SK-N-SH (cell line): ENCODE measurements around the gene VWA5B1. TPM values are rescaled to one million over a fixed set of nuclear protein-coding genes. Genes with fewer than 3 reads are reported as not detected.
A peak's percentile ranks its signal among the peaks of the same experiment; 100 is the strongest.

Experiments
- CTCF ChIA-PET: fragments of 300-600, 350-600 bp; formaldehyde crosslinking; extraction: SDS; loops from one replicate; lab custom pipeline; 2021; lab: Yijun Ruan, JAX
- POLR2A ChIA-PET: fragments of 350-600 bp; sonication (Branson Sonifier 250); formaldehyde crosslinking; extraction: SDS; loops from one replicate; lab custom pipeline; 2020; ENCODE audit warnings: antibody characterized with exemption, inconsistent platforms; lab: Yijun Ruan, JAX
- DNase-seq: peaks from one replicate; pipeline ENCODE4 v3.0.0; 2012
- H2AFZ ChIP-seq: fragments of 200-600 bp; sonication (generic); 2 replicates; pipeline ENCODE4 v1.8.1; 2016; ENCODE audit warnings: antibody characterized with exemption, mild to moderate bottlenecking, low read depth
- H3F3A ChIP-seq: fragments of 200-600 bp; sonication (generic); replicated peaks from 2 replicates; pipeline ENCODE3; 2016; ENCODE audit warnings: antibody characterized with exemption, mild to moderate bottlenecking; ENCODE audit not compliant: insufficient read depth
- H3K27ac ChIP-seq, 2 experiments: fragments of 200-500 bp in 1 of 2; fragments of 200-600 bp in 1 of 2; sonication (Bioruptor generic) in 1 of 2; sonication (generic), shearing (Covaris generic) in 1 of 2; 2 replicates each; pipeline versions ENCODE4 v1.5.1 to v1.6.1; 2014 to 2016; ENCODE audit warnings: low read depth in 2 of 2, inconsistent platforms in 1 of 2, low read length in 1 of 2, mild to moderate bottlenecking in 1 of 2, mixed read lengths in 1 of 2
- H3K27me3 ChIP-seq: fragments of 200-600 bp; sonication (generic), shearing (Covaris generic); 2 replicates; pipeline ENCODE4 v1.6.1; 2016; ENCODE audit warnings: mixed run types; ENCODE audit not compliant: insufficient read depth
- H3K36me3 ChIP-seq, 2 experiments: fragments of 200-500 bp in 1 of 2; fragments of 200-600 bp in 1 of 2; sonication (Bioruptor generic) in 1 of 2; sonication (generic) in 1 of 2; replicated peaks in 1 of 2; 2 replicates each; pipeline versions ENCODE3 to v1.5.1; 2014 to 2016; ENCODE audit warnings: low read length in 1 of 2, mild to moderate bottlenecking in 1 of 2; ENCODE audit not compliant: insufficient read depth in 2 of 2, control insufficient read depth in 1 of 2
- H3K4me1 ChIP-seq, 2 experiments: fragments of 200-500 bp in 1 of 2; fragments of 200-600 bp in 1 of 2; sonication (Bioruptor generic) in 1 of 2; sonication (generic), shearing (Covaris generic) in 1 of 2; 2 replicates each; pipeline versions ENCODE4 v1.5.1 to v1.6.1; 2014 to 2016; ENCODE audit warnings: low read depth in 1 of 2, low read length in 1 of 2, mixed run types in 1 of 2; ENCODE audit not compliant: insufficient read depth in 2 of 2, control insufficient read depth in 1 of 2
- H3K4me2 ChIP-seq: fragments of 200-600 bp; sonication (generic), shearing (Covaris generic); 2 replicates; pipeline ENCODE4 v1.6.1; 2017; ENCODE audit warnings: mixed run types
- H3K4me3 ChIP-seq, 2 experiments: fragments of 200-500 bp in 1 of 2; fragments of 200-600 bp in 1 of 2; sonication (Bioruptor generic) in 1 of 2; sonication (generic), shearing (Covaris generic) in 1 of 2; 2 replicates each; pipeline versions ENCODE4 v1.5.1 to v1.8.1; 2014 to 2016; ENCODE audit warnings: low read depth in 2 of 2, inconsistent platforms in 1 of 2, low read length in 1 of 2, mild to moderate bottlenecking in 1 of 2, mixed read lengths in 1 of 2, moderate library complexity in 1 of 2
- H3K79me2 ChIP-seq: fragments of 200-600 bp; sonication (generic); 2 replicates; pipeline ENCODE4 v1.8.1; 2017; ENCODE audit warnings: mild to moderate bottlenecking; ENCODE audit not compliant: insufficient read depth
- H3K9ac ChIP-seq: fragments of 200-600 bp; sonication (generic); 2 replicates; pipeline ENCODE4 v1.6.1; 2017; ENCODE audit warnings: mixed run types
- H3K9me2 ChIP-seq: fragments of 200-600 bp; sonication (generic); 2 replicates; pipeline ENCODE4 v1.6.1; 2017; ENCODE audit warnings: mixed run types
- H3K9me3 ChIP-seq: fragments of 200-600 bp; sonication (generic); 2 replicates; pipeline ENCODE4 v1.6.1; 2017; ENCODE audit warnings: mixed run types, mild to moderate bottlenecking, moderate library complexity
- H4K20me1 ChIP-seq: fragments of 200-600 bp; sonication (generic); 2 replicates; pipeline ENCODE4 v1.6.1; 2017; ENCODE audit warnings: mild to moderate bottlenecking, mixed run types; ENCODE audit not compliant: insufficient read depth
- CHD2 ChIP-seq: fragments of 150-350 bp; IDR thresholded peaks from 2 replicates; pipeline ENCODE4 v1.6.1; 2018; ENCODE audit warnings: low read length; ENCODE audit not compliant: partially characterized antibody
- ELF1 ChIP-seq: IDR thresholded peaks from 2 replicates; pipeline ENCODE4 v1.4.0; 2012
- EZH2phosphoT487 ChIP-seq: fragments of 200-600 bp; sonication (generic); IDR thresholded peaks from 2 replicates; pipeline ENCODE4 v1.6.1; 2017; ENCODE audit warnings: low read depth, mixed run types, mild to moderate bottlenecking, antibody characterized with exemption, moderate library complexity, borderline replicate concordance
- FOSL2 ChIP-seq: IDR thresholded peaks from 2 replicates; pipeline ENCODE4 v1.4.0; 2012; ENCODE audit warnings: low read depth, mild to moderate bottlenecking, moderate library complexity, borderline replicate concordance
- FOXM1 ChIP-seq: IDR thresholded peaks from 2 replicates; pipeline ENCODE4 v1.4.0; 2012; ENCODE audit warnings: low read depth, mild to moderate bottlenecking
- MEF2A ChIP-seq: IDR thresholded peaks from 2 replicates; pipeline ENCODE4 v1.4.0; 2012; ENCODE audit warnings: low read depth, borderline replicate concordance
- MXI1 ChIP-seq: IDR thresholded peaks from 2 replicates; pipeline ENCODE4 v1.6.1; 2012; ENCODE audit warnings: mild to moderate bottlenecking, low read depth, low read length, improper control_type of control experiment
- POLR2AphosphoS5 ChIP-seq: IDR thresholded peaks from 2 replicates; pipeline ENCODE4 v1.6.1; 2012; ENCODE audit warnings: low read depth, low read length
- RFX5 ChIP-seq: IDR thresholded peaks from 2 replicates; pipeline ENCODE4 v1.6.1; 2012; ENCODE audit warnings: mild to moderate bottlenecking, improper control_type of control experiment, low read length
- RXRA ChIP-seq: IDR thresholded peaks from 2 replicates; pipeline ENCODE4 v1.4.0; 2012; ENCODE audit warnings: low read depth, mild to moderate bottlenecking, borderline replicate concordance
- SIN3A ChIP-seq: IDR thresholded peaks from 2 replicates; pipeline ENCODE4 v1.6.1; 2012; ENCODE audit warnings: low read depth, mild to moderate bottlenecking, low read length, moderate library complexity, borderline replicate concordance
- SMC3 ChIP-seq: IDR thresholded peaks from 2 replicates; pipeline ENCODE4 v1.6.1; 2012; ENCODE audit warnings: low read depth, low read length, improper control_type of control experiment
- TAF1 ChIP-seq: IDR thresholded peaks from 2 replicates; pipeline ENCODE4 v1.6.1; 2012; ENCODE audit warnings: low read depth, mild to moderate bottlenecking, low read length, moderate library complexity, borderline replicate concordance
- TCF12 ChIP-seq: IDR thresholded peaks from 2 replicates; pipeline ENCODE4 v1.4.0; 2012
- USF1 ChIP-seq: IDR thresholded peaks from 2 replicates; pipeline ENCODE4 v1.4.0; 2012; ENCODE audit warnings: low read depth, borderline replicate concordance
- USF2 ChIP-seq: fragments of 150-350 bp; IDR thresholded peaks from 2 replicates; pipeline ENCODE4 v1.6.1; 2017; ENCODE audit warnings: antibody characterized with exemption, low read length, low read depth, borderline replicate concordance
- YY1 ChIP-seq: IDR thresholded peaks from 2 replicates; pipeline ENCODE4 v1.4.0; 2012; ENCODE audit warnings: low read depth, mild to moderate bottlenecking
- ZBTB33 ChIP-seq: IDR thresholded peaks from 2 replicates; pipeline ENCODE4 v1.4.0; 2012; ENCODE audit warnings: low read depth, borderline replicate concordance
- WGBS: methylation state at CpG from one replicate; pipeline ENCODE4 v1.1.6; 2017; ENCODE audit warnings: low lambda C conversion rate; 5-methylcytosine and 5-hydroxymethylcytosine counted together
- polyA plus RNA-seq, 3 experiments: library from polyadenylated mRNA; depleted of rRNA; stranded (reverse); fragments of >200 nt; gene quantifications; 2 replicates each; pipeline ENCODE4 v1.2.3, GENCODE V29; 2012

Gene VWA5B1
- polyA plus RNA-seq, 1 of the 3 experiments (the other 2 are of a cell fraction): not detected

- H3F3A ChIP-seq: no peaks in the 10 kb centered on the region
- POLR2A ChIA-PET: no interaction called here
- no peak overlapping the region for H3K9ac ChIP-seq
- H3K4me1 ChIP-seq: peaks cover 0 to 30% of the 10 kb centered on the region in 2 experiments; a peak in 2 of 4 replicates
- no peaks in the 10 kb centered on the region for H4K20me1 ChIP-seq
- no peaks in the 10 kb centered on the region for H3K9me3 ChIP-seq
- H3K27ac ChIP-seq: peak overlapping the region in 1 of 2 experiments; percentile 81; a peak in 1 of 4 replicates
- H3K27me3 ChIP-seq: no peaks in the 10 kb centered on the region
- CTCF ChIA-PET: interaction anchor here (0.9 to 2.1 kb wide), 5 partner anchors 20 to 152 kb away, joined by 3 to 13 read pairs (median 3); no protein-coding TSS in a partner anchor
- H3K36me3 ChIP-seq: no peaks in the 10 kb centered on the region
- H3K4me2 ChIP-seq: no peak overlapping the region
- H3K79me2 ChIP-seq: no peaks in the 10 kb centered on the region
- DNase-seq: peak; percentile 51
- H2AFZ ChIP-seq: no peak overlapping the region
- TF ChIP-seq MEF2A (no peak), SMC3 (no peak), EZH2phosphoT487 (no peak), RXRA (no peak), CHD2 (no peak), USF1 (no peak), YY1 (no peak), RFX5 (no peak), ELF1 (no peak), POLR2AphosphoS5 (no peak), FOSL2 (no peak), USF2 (no peak), TAF1 (no peak)
- H3K4me3 ChIP-seq: no peak overlapping the region; a peak in 1 of 4 replicates
- WGBS: 66% methylated on average over 7 of the region's 17 CpGs
- H3K9me2 ChIP-seq: no peaks in the 10 kb centered on the region
Measured at GRCh38 chr1:20342294-20343148, 51.8 kb downstream of the VWA5B1 start.

- 38% methylated on average over 25 of the region's 59 CpGs for WGBS
- peaks cover 0 to 30% of the 10 kb centered on the region in 2 experiments; a peak in 2 of 4 replicates for H3K4me1 ChIP-seq
- no peaks in the 10 kb centered on the region for H3K9me3 ChIP-seq
- ChIA-PET CTCF (interaction anchor here (1.1 to 2.0 kb wide), 3 partner anchors 19 to 23 kb away, joined by 3 to 7 read pairs (median 3); no protein-coding TSS in a partner anchor), POLR2A (no interaction called here)
- no peak overlapping the region for H2AFZ ChIP-seq
- DNase-seq: peak; percentile 89
- no peaks in the 10 kb centered on the region for H3F3A ChIP-seq
- H4K20me1 ChIP-seq: no peaks in the 10 kb centered on the region
- no peaks in the 10 kb centered on the region for H3K36me3 ChIP-seq
- H3K4me2 ChIP-seq: no peak overlapping the region
- H3K4me3 ChIP-seq: no peak overlapping the region; a peak in 1 of 4 replicates
- H3K9ac ChIP-seq: no peak overlapping the region
- no peak for TF ChIP-seq FOXM1
- no peak for TF ChIP-seq RXRA
- TF ChIP-seq ZBTB33: no peak
- TF ChIP-seq USF2: no peak
- no peak for TF ChIP-seq USF1
- TF ChIP-seq CHD2: no peak
- no peak for TF ChIP-seq TCF12
- TF ChIP-seq SIN3A: no peak
- no peak for TF ChIP-seq FOSL2
- TF ChIP-seq MXI1: no peak
- H3K27ac ChIP-seq: no peak overlapping the region
- H3K27me3 ChIP-seq: no peaks in the 10 kb centered on the region
- no peaks in the 10 kb centered on the region for H3K79me2 ChIP-seq
- no peaks in the 10 kb centered on the region for H3K9me2 ChIP-seq
Measured at GRCh38 chr1:20343149-20343937, 52.7 kb downstream of the VWA5B1 start.
